8988T (cell line): ENCODE data around the gene PURA.

Experiments
- DNase-seq: peaks from one replicate; pipeline ENCODE4 v3.0.0; 2011

Gene PURA

DNA sequence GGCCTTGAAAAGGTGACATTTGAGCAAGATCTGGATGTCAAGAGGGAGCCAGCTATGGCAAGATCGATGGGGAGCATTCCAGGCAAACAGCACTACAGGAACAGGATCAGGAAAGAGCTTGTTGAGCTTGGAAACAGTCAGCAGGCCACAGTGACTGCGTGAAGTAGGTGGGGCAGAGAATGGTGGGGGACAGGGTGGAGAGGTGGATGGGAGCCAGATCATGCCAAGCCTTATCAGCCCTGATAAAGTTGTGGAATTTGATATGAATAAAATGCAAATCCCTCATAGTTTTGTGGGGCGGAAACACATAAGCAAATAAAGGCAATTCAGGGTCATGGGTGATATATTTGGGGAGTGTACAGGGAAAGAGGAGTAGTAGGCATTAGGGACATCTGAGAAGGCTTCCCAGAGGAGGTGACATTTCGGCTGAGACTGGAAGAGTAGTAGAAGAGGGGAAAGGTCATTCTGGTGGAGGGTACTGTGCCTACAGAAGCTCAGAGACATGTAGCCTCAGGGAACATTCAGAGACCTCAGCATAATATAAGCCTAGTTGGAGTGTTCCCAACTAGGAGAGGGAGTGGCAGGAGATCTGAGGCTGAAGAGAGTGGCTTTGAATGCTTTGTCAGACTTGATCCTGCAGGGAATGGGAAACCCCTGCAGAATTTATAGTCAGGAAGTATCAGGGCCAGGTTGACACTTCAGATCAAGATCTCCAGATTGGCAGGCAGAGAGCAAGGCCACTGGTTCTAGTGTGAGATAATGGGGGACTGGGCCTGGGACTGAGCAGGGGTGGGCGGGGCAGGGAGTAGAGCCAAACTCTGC lies 51.4 kb downstream of the PURA start:
- DNase-seq: no peak

GRCh38 chr5:140165923-140166270 lies 52.0 kb downstream of the PURA start:
- no peak for DNase-seq

DNA sequence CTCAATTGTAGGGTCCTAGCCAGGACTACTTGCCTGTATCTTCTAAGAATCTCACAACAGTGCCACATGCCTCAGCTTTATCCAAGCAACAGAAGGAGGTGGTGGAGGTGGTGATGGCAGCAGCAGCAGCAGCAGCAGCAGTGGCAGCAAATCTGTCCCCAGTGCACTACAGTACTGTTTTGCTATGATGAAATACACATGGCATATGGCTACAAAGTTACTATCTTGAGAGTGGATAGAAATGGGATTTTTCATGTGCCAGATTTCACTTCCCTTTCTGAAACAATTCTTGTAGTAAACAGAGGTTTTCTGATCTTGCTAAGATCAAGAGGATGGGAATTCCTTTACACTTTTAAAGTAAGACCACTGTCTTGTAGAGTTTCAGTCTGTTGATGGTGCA lies 53.0 kb downstream of the PURA start:
- DNase-seq: no peak

- no peak for DNase-seq
Measured at GRCh38 chr5:140168371-140168770, 54.5 kb downstream of the PURA start.

DNA sequence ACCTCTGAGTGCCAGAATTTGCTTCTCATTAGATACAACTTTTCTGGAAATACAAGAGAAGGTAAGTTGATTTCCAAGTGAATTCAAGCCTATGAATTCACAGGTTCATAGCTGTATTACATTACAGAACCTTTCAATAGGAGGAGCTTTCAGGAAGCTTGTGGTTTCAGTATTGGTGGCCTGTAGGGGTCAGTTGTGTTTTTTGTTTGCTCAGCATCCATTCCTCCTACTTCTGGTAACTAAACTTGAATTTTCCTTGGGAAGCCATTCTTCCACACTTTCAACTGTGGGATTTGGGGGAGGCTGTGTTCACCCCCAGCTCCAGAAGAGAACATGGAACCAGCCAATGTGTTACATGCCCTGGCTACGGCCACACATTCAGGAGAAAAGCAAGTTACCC lies 55.5 kb downstream of the PURA start:
- no peak for DNase-seq

- no peak for DNase-seq
Measured at GRCh38 chr5:140172483-140172882, 58.6 kb downstream of the PURA start.

DNA sequence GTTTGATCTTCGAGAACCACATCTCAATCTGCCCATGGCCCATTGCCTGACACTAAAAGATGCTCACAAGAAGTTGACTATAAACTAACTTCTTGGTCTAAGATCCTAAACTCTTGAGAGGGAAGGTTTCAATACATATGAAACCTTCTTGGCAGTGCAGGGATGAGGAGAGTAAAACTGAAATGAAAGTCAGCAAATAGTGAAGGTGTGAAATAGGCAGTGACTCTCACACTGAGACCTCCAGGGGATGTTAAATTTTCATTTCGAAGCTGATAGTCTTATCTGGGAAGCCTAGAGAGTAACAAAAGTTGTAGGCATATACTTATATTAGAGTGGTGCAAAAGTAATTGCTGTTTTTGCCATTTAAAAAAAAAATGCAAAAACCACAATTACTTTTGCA lies 60.1 kb downstream of the PURA start:
- no peak for DNase-seq

DNA sequence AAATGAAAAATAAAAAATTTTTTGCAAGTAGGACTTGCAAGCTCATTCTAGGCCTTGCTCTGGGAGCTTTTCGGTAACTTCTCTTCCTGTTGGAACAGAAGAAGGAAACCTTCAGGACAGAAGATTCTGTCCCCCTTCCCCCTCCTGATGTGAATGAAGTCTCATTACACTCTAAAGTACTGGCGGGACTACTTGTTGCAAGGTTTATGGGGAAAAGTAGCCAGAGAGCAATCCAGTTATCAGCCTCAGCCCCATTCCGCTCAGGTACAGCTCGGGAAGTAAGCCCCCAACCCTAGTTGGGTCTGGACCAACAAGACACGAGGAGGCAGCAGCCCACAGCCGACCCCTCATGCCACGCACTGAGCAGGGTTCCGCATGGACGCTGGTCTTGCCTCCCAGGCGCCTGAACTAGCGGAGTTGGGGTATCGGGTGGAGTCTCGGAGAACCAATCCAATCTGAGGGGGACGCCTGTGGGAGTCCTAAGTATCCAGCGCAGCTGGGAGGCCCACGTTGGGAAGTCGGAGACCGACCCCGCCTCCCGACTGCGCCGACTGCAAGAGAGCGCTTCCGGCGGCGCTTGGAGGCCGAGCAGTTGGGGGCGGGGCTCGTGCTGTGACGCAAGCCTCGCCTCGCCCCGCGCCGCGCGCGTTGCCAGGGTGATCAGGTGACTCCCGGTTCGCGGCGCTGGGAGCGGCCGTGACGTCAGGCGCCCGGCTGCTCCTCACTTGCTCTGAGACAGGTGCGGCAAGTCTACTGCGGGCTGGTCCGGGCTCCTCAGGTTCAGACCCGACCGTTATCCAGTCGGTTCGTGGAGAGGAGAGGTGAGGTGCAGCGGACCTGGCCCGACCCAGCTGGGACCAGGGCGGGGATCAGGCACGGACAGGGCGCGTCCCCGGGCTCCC lies 60.8 kb downstream of the PURA start, which contains the start of gene CYSTM1:
Gene CYSTM1 (plus strand): TSS at position 724 of the 902 bp plus-strand sequence. CDS start 19,278 bp downstream, outside the sequence.
- peak; percentile 79 for DNase-seq
